ENCODE results near the gene STK17A.
"Not testable (repeated sequence)": the region's sequence is repeated elsewhere in the genome, so short reads cannot be mapped to it uniquely, and the experiment has no call there.

STK17A gene

DNA sequence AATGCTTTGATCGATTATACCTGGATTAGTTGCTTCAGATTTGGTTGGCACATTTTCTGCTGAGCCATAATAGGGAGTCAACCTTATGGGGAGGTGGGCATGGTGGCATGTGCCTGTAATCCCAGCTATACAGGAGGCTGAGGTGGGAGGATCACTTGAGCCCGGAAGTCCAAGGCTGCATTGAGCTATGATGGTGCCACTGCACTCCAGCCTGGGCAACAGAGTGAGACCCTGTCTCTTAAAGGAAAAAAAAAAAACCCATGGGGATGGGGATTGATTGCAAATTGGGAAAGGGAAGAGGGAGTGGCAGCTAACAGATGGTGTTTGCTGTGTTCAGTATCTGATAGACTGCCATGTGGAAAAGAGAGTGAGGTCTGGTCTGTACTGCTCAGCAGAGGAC is 11.1 kb downstream of the STK17A start:
- TF ChIP-seq, protein P1, sequence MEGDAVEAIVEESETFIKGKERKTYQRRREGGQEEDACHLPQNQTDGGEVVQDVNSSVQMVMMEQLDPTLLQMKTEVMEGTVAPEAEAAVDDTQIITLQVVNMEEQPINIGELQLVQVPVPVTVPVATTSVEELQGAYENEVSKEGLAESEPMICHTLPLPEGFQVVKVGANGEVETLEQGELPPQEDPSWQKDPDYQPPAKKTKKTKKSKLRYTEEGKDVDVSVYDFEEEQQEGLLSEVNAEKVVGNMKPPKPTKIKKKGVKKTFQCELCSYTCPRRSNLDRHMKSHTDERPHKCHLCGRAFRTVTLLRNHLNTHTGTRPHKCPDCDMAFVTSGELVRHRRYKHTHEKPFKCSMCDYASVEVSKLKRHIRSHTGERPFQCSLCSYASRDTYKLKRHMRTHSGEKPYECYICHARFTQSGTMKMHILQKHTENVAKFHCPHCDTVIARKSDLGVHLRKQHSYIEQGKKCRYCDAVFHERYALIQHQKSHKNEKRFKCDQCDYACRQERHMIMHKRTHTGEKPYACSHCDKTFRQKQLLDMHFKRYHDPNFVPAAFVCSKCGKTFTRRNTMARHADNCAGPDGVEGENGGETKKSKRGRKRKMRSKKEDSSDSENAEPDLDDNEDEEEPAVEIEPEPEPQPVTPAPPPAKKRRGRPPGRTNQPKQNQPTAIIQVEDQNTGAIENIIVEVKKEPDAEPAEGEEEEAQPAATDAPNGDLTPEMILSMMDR (IDR thresholded peaks at IDR 0.05; ENCODE audit: borderline replicate concordance, insufficient read depth, low read depth, low read length), result no peak
- H3K4me3 ChIP-seq (ENCODE audit: low read depth, low read length), result no peak overlapping the region

DNA sequence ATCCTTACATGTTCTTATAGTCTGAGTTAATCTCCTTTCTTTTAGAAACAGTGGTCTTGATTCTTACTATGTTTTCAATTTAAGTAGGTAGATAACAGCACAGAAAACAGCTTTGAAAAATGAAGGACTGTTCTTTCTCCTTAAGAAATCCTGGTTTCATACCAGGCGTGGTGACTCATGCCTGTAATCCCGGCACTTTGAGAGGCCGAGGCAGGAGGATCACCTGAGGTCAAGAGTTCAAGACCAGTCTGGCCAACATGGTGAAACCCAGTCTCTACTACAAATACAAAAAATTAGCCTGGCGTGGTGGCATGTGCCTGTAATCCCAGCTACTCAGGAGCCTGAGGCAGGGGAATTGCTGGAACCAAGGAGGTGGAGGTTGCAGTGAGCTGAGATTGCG is 13.5 kb downstream of the STK17A start:
- H3K4me3 ChIP-seq (ENCODE audit: low read depth, low read length), result not testable (repeated sequence)

DNA sequence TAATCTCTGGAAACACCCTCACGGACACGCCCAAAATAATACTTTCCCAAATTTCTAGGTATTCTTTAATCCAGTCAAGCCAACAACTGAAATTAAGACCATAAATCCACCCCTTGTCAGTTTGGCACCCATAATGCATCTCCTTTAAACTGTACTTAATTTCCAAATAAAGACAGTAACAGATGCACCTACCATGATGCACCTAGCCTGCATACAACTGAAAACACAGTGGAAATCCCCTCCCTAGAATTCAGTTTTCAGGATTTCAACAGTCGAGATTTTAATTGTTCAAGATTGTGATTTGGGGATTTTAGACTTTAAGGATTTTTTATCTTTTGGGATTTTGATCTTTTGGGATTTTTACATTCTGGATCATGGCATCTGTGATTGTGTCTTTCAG is 17.1 kb downstream of the STK17A start:
- no peak overlapping the region for H3K4me3 ChIP-seq (ENCODE audit: low read depth, low read length)
- TF ChIP-seq, protein P1 (IDR thresholded peaks at IDR 0.05; ENCODE audit: borderline replicate concordance, insufficient read depth, low read depth, low read length), result no peak

DNA sequence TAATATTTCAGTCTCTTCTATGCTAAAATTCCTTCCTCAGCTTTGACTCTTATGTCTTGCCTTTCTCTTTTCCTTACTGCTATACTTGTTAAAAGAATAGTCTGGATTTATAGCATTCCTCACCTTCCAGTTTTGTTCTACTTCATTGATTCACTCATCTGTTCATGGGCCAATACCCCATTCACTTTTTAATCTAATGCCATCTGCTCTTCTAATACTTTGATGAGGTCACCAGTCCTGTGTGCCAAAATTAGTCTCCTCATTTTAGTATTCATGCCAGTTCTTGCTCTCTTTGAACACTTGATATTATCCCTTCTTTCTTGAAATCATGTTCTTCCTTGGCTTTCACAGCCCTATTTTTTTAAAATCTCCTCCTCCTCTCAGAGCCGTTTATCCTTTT is 19.3 kb downstream of the STK17A start:
- TF ChIP-seq, protein P1 (IDR thresholded peaks at IDR 0.05; ENCODE audit: borderline replicate concordance, insufficient read depth, low read depth, low read length), result no peak
- no peak overlapping the region for H3K4me3 ChIP-seq (ENCODE audit: low read depth, low read length)

DNA sequence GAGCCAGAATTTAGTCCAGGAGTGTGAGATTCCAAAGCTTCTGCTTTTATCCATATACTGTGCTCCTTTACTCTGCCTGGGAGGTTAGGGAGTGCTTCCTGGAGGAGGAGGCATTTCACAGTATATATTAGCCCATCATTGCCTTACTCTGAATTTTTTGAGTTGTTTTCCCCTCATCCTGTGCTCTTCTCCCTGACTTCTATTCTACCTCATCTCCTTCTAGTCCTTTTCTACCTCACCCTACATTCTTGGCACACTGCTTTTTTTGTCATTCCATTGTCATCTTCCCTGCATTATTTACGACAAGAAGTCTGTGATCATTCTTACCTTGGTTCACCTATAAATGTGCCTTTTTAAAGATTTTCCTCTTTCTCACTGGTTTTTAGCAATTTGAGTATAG is 21.3 kb downstream of the STK17A start:
- TF ChIP-seq, protein P1 (IDR thresholded peaks at IDR 0.05; ENCODE audit: borderline replicate concordance, insufficient read depth, low read depth, low read length), result no peak
- no peak overlapping the region for H3K4me3 ChIP-seq (ENCODE audit: low read depth, low read length)

DNA sequence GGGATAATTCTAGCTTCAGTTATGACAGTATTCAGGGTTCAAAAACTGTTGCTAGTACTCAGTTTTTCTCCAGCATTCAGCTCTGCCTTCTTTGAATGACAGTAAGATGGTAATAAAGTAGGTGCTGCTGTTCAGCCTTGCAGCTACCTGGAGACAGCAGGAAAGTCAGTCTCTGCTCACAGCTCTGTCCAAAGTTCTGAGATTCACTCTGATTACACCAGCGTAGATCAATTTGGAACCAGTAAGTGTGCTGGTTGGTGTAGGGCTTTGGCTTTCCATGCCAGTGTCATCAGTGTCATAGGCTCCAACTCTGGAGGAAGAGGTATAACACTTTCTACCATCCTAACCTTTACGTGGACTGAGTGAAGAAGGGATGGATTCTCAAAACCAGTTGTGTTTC is 26.2 kb downstream of the STK17A start:
- TF ChIP-seq, protein P1 (IDR thresholded peaks at IDR 0.05; ENCODE audit: borderline replicate concordance, insufficient read depth, low read depth, low read length), result no peak
- no peak overlapping the region for H3K4me3 ChIP-seq (ENCODE audit: low read depth, low read length)

DNA sequence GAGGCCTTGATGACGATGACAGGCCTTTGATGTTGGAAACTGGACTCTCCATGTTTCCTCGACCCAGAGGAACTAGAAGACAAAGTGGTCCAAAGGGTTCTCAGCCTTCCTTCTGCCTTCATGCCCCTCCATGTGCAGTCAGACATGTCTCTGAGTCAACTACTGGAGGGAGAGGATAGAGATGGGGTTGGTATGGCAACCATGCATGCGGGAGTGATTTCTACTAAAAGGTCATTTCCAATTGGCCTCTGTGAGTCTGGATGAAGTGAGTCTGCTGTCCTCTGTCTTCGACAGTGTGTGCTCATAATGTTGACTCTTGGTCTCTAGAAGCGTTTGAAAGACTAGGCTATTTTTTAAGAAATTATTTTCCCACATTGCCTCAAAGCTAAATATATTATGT is 29.2 kb downstream of the STK17A start:
- TF ChIP-seq, protein P1 (IDR thresholded peaks at IDR 0.05; ENCODE audit: borderline replicate concordance, insufficient read depth, low read depth, low read length), result no peak
- no peak overlapping the region for H3K4me3 ChIP-seq (ENCODE audit: low read depth, low read length)
